SHP77 (cell line): ENCODE measurements around the gene GAS7.
"Not testable (repeated sequence)": the region's sequence is repeated elsewhere in the genome, so short reads cannot be mapped to it uniquely, and the experiment has no call there.

Source experiments
- DNase-seq, 2 experiments: peaks; one replicate each; lab custom pipeline; 2025; lab: John Stamatoyannopoulos, UW

Gene GAS7

DNA sequence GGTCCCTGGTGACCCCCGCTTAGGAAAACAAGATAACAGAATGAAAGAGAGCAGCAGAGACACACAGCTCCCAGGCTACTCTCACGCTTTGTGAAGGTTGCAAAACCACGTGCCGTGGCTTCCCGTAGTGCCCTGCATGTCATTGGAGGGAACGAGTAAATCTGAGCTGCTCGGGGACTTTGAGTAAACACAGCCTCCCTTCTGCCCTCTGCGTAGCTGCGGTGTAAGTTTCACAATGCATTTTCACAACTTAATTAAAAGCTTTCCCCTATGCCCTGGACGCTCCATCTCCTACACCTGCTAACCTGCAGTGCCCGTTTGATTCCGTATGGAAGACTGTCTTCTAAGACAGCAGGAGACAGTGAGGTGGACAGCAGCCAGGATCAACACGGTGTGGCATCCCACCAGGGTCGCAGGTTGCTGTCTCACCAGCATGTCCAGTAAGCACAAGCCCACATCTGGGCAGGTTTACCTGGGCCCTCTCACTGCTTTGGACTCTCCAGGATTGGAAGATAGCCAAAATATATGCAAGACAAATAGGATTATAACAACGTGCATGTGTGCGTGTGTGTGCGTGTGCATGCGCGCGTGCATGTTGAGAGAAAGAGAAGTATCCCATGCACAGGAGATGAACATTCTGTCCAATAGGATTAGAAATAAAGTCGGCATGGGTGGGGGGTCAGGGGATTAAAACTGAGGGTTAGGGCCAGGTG is 177.0 kb downstream of the GAS7 start:
- no peak for DNase-seq

DNA sequence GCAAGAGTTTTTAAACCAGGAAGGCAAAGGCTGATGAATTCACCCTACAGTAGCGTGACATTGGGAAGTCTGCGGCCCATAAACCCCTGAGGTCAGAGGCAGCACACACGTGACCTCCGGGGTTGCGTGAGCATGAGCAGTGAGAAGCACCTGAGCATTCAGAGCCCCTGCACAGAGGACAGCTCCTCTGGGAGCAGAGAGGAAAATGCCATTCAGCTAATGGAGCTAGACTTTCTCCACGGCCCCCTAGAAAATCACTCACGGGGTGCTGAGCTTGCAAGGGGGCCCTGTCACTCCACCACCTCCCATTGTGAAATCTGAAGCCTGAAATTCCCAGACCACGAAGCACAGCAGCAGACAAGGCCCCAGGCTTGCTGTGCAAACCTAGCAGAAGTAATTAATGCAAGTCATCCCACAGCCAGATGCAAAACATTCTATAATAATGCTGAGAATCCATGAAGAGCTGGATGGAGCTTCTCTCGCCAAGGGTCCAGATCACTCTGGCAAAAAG is 178.4 kb downstream of the GAS7 start:
- no peak for DNase-seq

DNA sequence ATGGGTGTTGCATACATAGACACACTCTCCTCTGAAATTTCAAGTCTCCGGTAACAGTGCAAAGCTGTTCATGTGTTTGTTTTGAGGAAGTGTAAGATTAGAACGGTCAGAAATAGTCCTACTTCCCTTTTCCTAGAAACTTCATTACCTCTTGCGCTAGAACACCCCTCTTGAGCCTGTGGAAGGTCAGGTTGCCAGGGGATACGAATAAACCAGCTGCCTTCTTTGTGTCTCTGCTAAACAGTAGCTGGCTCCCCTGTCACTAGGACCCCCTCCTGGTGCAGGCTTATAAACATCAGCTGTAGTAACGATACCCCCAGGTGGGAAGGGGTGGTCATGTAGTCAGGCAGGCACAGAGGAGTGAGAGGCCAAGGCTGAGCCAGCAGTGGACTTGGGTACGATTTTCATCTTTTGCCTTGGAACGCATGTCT is 179.9 kb downstream of the GAS7 start:
- DNase-seq, result no peak

DNA sequence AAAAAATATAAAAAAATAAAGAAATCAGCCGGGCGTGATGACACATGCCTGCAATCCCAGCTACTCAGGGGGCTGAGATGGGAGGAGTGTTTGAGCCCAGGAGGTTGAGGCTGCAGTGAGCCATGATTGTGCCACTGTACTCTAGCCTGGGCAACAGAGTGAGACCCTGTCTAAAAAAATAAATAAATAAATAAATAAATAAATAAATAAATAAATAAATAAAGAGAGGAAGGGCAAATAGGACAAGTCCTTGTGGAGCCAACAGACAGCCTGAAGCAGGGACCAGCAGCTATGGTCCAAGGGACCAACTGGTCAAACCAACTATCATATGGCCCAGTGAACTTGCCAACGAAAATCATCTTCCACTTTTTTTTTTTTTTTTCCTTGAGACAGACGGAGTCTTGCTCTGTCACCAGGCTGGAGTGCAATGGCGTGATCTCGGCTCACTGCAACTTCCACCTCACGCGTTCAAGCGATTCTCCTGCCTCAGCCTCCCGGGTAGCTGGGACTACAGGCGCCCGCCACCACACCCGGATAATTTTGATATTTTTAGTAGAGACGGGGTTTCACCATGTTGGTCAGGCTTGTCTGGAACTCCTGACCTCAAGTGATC is 181.3 kb downstream of the GAS7 start:
- not testable (repeated sequence) for DNase-seq

DNA sequence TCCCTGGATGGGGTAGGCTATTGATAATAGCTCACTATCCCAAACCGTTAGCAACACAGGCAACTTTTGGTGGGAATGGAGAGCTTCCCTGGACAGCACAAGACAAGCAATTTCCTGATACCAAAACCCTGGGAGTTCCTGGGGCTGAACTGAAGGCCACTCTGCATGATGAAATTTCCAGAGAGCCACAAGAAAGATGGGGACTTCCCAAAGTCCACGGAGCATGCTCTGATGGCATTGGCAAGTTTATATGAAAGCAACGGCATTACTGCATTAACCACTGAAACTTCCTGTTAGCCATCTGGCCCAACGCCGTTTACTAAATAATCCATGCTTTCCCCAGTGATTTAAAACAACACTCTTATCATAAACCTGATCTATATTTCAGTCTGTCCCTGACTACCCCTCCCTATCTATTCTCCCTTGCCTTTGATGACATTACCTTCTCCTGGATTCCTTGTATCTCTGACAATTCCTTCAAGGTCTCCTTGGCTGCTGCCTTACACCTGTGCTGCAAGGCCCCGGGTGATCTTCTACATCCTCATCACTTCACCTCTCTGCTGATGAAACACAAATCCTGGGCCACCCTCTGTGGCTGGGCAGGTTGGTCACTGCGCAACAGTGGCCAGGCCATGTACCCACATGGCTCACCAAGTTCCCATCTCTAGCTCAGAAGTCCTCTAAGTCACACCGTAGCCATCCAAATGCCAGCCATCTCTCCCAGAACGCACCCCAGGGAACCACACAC is 184.9 kb downstream of the GAS7 start:
- DNase-seq, result no peak

DNA sequence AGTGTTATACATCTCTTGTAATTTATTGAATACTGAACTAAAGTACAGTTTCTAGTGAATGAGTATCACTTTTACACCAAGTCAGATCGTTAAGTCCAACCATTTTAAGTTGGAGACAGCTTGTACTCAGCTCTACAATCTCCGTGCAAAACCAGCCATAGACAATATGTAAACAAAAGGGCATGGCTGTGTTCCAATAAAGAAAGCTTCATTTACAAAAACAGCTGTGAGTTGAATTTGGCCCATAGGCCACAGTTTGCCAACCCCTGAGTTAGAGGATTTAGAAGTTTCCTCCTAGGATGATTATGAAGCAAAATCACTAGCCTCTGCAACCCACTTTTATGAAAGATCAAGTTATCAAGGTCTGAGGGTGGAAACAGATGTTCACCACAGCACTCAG is 187.7 kb downstream of the GAS7 start:
- DNase-seq, result no peak

DNA sequence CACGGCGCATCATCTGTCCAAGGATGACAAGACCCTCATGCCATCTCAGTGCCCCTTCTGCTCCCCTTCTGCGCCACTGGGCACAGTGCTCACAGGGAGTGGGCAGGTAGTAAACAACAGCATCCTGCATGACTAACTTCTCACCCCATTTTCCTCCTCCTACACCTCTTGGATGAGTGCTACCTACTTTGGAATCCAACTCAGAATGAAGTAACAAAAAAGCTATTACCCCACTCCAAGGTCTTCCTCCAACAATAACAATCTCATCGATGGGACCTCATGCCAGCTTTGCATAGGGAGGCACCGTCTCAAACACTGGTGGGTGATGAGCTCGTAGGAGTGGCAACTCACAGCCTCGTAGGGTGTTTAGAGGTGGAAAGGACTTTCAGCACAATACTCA is 194.7 kb downstream of the GAS7 start:
- no peak for DNase-seq

DNA sequence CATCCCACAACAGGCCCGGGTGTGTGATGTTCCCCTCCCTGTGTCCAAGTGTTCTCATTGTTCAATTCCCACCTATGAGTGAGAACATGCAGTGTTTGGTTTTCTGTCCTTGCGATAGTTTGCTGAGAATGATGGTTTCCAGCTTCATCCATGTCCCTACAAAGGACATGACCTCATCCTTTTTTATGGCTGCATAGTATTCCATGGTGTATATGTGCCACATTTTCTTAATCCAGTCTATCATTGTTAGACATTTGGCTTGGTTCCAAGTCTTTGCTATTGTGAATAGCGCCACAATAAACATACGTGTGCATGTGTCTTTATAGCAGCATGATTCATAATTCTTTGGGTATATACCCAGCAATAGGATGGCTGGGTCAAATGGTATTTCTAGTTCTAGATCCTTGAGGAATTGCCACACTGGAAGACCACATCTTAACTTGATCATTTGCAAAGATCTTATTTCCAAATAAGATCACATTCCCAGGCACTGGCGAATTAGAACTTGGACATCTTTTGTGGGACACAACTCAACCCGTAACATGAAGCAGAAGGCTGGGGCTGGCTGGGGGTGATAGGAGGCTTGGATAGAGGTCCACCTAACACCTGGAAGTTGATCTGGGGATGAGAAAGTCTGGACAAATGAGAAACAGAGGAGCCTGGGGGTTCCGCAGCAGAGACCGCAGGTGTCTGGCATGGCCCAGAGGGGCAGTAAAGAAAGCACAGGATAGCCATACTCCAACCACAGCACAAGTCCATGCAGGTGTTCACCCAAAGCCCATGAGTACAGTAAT is 195.6 kb downstream of the GAS7 start:
- DNase-seq, result not testable (repeated sequence)

DNA sequence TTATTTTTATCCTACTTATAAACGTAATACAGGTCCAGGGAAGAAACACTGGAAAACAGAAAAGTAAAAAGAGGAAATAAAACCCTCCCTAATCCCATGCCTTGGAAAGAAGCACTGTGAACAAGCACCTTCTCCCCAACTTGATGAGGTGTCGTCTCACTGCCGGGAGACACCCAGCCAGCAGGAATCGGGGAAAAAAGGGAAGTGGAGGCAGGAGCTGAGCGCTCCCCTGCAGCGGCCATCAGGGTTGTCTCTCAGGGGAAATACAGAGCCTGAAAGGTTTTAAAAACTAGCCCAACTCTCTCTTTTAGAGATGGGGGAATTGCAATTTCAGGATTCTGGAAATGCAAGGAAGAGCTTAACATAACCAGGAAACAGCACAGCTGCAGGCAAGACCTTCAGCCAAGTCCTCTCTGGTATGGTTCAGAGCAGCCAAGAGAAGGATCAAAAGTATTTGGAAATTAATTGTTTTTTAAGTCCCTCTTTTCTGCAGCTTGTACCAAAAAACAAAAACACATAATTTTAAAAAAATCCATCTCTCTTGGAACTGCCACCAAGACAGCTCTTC is 197.0 kb downstream of the GAS7 start:
- DNase-seq, result no peak

DNA sequence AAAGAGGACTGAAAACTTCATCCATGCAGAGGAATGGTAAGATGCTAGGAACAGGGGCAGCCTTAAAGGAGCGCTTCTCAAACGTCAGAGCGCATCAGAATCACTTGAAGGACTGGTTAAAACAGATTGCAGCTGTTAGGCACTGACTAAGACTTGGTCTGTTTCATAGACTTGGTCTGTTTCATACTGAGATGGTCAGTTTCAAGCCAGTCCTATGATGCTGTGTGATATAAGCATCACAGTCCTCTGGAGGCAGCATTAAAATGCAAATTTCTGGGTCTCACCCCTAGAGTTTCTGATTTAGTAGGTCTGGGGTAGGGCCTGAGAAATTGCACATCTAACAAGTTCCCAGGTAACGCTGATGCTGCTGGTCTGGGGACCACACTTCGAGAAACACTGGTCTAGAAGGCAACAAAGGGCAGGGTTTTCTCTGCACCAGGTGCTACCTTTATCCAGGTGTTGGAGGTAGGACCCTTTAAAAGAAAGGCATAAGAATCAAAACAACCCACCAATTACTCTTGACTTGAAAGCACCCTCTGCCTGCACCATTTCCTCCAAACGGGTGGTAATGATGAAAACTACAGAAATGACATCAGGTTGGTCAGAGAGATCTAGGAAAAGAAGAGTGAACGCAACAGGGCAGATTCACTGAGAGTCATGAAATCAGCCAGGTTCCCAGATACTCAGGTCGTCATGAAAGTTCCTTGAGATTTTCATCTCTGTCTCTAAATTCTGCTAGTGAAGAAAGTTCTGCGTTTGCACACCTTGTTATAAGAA is 198.3 kb downstream of the GAS7 start:
- no peak for DNase-seq

DNA sequence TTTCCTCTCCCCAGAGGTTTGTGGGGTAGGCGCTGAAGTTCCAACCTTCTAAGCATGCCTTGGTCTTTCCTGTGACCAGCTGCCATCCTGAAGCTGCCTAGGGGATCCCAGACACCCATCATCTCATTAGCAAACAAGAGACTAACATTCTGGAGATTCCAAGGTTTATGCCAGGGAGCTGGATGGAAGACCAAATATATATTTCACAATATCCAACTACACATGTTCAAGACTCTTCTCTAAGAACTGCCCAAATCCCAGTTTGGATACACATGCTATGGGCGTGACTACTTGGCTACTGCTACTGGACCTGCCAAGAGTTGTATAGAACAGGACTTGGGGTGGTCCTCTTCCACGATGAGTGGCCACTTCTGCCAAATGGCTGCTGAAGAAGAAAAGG is 200.3 kb downstream of the GAS7 start:
- DNase-seq, result no peak

DNA sequence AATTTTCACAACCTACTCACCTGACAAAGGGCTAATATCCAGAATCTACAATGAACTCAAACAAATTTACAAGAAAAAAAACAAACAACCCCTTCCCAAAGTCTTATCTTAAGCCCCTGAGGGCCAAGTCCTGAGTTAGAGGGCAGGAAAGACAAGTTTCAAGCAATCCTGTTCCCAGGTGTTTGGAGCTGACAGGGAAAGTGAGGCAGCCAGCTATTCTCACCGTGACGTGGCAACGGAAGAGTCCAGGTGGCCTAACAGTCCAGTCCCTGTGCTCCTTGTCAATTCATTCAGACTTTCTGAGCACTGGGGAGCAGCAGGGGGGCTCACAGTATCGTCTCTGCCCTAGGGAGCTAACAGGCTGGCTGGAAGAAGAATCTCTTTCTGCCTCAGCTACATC is 203.6 kb downstream of the GAS7 start:
- no peak for DNase-seq

DNA sequence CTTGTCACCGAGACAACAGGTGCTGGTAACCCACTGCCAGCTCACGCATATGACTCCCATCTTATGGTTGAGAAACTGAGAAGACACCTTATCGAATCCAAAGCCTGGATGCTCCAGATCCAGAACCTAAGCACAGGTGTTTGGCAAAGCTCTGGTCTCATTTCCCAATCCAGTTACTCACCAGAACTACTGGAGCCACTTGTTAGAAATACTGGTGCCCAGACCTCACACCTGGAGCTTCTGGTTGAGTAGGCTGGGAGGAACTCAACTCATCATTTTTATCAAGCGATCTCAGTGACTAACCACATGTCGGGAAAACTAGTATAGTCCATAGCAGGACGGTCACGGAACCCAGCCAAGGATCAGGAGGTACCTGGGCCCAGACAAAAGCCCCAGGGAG is 206.6 kb downstream of the GAS7 start:
- DNase-seq, result no peak

DNA sequence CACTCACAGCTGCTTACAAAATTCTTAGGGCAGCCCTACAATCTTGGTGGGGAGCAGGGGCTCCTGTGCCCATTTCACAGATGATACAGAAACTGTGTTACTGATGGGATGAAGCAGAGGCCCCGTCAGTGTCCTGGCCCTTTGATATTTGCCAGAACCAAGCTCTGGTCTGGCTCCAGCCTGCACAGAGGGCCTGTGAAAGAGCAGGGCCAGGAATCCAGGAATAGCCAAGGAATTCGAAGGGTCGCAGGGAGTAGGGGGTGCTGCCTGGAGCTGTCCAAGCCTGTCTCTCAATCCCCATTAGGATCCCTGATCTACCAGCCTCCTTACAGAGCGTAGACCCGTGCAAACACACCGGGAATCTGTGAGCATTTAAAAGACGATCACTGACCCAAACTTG is 207.1 kb downstream of the GAS7 start:
- DNase-seq, result no peak

DNA sequence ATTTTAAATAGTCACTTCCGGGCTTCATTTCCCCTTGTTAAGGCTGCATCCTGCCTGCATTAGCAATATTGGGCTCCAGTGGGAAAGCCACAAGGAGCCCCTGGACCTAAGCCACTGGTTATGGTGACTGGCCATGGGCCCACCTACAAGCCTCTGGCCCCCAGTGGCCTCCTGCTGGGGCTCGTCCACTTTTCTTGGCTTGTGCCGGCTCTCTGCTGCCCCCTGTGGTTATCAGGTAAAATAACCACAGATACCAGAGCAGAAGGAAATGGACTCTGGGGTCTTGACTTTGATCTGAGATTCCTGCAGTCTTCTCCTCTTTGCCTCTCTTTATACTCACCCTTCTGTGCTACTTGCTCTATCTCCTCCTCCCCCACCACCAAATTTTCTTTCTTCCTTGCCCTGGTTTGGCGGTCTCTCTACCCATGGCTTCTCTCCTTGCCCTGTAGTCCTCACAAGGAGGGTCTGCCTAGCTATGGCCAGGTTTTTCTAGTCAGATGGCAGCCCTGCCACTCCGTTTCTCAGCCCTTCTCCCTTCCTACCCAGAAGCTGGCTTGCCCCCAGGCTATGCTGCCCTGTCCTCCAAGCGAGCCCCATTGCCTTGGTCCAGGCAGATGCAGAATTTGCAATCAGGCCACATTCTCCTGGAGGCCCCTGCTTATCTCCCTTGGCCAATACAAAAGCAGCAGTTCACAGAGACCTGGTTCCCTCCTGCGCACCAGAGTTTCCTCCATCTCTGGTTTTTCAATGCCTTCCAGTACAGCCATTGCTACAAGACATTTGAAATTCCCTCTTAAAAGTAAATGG is 210.4 kb downstream of the GAS7 start:
- peak in 1 of 2 experiments; percentile 24 for DNase-seq

DNA sequence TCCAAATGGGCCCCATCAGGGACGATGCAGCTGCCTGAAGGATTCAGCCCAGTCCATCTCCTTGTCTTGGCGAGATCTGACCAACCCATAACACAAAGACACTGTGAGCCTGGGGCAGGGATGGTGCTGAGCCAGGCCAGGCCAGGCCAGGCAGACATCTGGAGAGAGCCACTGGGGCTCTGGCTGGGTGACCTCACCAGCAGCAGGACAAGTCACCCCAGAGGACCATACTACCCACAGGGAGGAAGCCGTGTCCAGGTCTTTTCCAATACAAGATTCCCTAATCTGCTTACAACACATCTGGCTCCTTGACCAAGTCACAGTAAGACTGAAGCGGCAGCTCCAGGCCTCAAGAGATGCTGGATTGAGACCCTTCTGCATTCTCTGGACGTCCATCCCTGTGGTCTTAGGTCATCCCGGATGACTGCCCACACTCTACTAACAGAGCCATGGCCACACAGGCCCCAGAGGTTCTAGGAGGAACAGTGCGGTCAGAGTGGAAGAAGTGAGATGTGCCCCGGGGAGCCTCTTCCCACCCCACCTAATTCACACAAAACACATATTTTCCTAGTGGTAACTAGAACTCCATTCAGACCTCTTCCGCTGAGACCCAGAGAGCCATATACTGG is 211.5 kb downstream of the GAS7 start:
- no peak for DNase-seq

DNA sequence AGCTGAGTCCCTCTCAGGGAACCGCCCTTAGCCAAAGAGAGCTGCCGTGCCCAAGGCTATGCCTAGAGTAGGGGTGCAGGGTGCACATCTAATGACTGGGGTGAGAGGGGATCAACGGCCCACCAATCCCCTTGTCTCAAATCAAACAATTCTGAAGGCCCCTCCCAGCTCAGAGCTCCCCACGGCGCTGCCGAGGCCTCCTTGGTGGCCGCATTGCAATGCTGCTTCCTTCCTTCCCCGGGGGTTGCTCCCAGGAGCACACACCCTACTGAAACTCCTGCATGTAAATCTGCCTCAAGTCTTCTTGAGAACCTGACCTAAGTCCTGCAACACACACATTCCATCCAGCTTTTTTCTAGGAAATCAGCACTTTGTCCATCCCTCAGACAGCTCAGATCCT is 212.8 kb downstream of the GAS7 start:
- DNase-seq, result no peak

DNA sequence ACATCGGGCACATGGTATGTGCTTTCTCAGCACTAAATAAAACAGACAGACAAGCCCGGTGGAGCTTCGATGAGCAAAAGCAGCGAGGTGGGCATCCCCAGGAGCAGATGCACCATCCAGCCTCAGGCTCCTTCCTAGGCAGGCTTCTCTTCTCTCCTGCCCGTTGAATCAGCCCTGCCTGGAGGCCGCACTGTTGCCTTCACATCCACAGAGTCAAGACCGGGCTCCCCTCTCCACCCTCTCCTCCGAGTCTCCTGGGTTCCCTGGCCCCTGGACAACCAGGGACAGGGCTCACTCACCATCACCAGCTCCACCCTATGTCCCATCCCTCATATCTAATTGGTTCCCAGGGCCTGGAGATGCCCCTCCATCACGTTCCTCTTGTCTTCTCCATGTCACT is 213.6 kb downstream of the GAS7 start:
- no peak for DNase-seq

DNA sequence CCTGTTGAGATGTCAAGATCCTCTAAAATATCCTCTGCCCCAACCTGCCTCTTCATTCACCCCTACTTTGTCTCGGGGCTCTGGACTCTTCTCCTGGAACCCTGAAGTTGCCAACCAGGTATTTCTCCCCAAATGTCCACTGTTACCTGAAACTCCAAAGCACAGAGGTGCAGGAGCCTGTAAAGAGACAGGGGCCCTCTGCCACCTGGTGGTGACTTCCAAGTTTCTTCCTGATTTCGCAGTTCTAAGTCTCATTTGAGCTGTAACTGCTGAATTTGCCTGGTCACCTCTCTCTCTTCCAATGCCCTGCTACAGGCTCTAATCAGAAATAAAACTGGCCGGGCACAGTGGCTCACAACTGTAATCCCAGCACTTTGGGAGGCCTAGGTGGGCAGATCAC is 216.2 kb downstream of the GAS7 start:
- DNase-seq, result no peak
